HL-60 (cell line): Measurements from ENCODE around the gene KRTAP1-1.
"Not testable (repeated sequence)": the region's sequence is repeated elsewhere in the genome, so short reads cannot be mapped to it uniquely, and the experiment has no call there.

ENCODE experiments used
- DNase-seq, 2 experiments: peaks; one replicate each; pipeline ENCODE4 v3.0.0-alpha.2; 2010 to 2020; ENCODE audit warnings: low read depth in 1 of 2, low spot score in 1 of 2
- H3K27ac ChIP-seq: fragments of 250-450 bp; sonication (Bioruptor Pico); replicated peaks from 2 replicates; pipeline ENCODE4 v1.5.1; 2020; ENCODE audit warnings: mild to moderate bottlenecking, moderate library complexity
- H3K27me3 ChIP-seq: fragments of 250-450 bp; sonication (Bioruptor Pico); 2 replicates; pipeline ENCODE4 v1.5.1; 2021; ENCODE audit warnings: mild to moderate bottlenecking, moderate library complexity; ENCODE audit not compliant: insufficient read depth, poor library complexity, severe bottlenecking
- H3K4me3 ChIP-seq: replicated peaks from 2 replicates; pipeline ENCODE4 v1.5.1; 2011; ENCODE audit warnings: mild to moderate bottlenecking, control low read depth, low read length; ENCODE audit not compliant: insufficient read depth
- CTCF ChIP-seq: IDR thresholded peaks from one replicate; pipeline ENCODE4 v1.5.1; 2011; ENCODE audit warnings: low read length, control low read depth, inconsistent platforms; ENCODE audit not compliant: insufficient read depth
- GABPA ChIP-seq: IDR thresholded peaks from 2 replicates; pipeline ENCODE4 v1.6.1; 2012; ENCODE audit warnings: low read depth
- POLR2AphosphoS5 ChIP-seq: IDR thresholded peaks from 2 replicates; pipeline ENCODE4 v1.6.1; 2012; ENCODE audit warnings: low read depth
- REST ChIP-seq: IDR thresholded peaks from 2 replicates; pipeline ENCODE4 v1.6.1; 2012; ENCODE audit warnings: low read depth; ENCODE audit not compliant: insufficient replicate concordance
- SPI1 ChIP-seq: IDR thresholded peaks from 2 replicates; pipeline ENCODE4 v1.6.1; 2012; ENCODE audit warnings: low read depth, mild to moderate bottlenecking, borderline replicate concordance

Gene KRTAP1-1

GRCh38 chr17:41061964-41062363, 20.7 kb upstream of the KRTAP1-1 start:
- no peak for DNase-seq

GRCh38 chr17:41060052-41060604, 18.9 kb upstream of the KRTAP1-1 start, which contains the start of gene KRTAP2-3:
Gene KRTAP2-3 (minus strand): TSS chr17:41060114. CDS start chr17:41060050, 64 bp downstream.
- TF ChIP-seq CTCF (no peak), POLR2AphosphoS5 (no peak), SPI1 (no peak), GABPA (no peak), REST (no peak)
- DNase-seq, result no peak
- Histone ChIP-seq H3K27me3 (peaks cover 4% of the 10 kb centered on the region), H3K4me3 (no peak within 1 kb of the TSS), H3K27ac (no peak within 1 kb of the TSS)

More at GRCh38 chr17:41061964-41062363, 20.7 kb upstream of the KRTAP1-1 start:
- Histone ChIP-seq H3K27ac (no peak overlapping the region), H3K27me3 (peaks cover 4% of the 10 kb centered on the region), H3K4me3 (no peak overlapping the region)
- TF ChIP-seq SPI1, result no peak
- TF ChIP-seq POLR2AphosphoS5, result no peak
- no peak for TF ChIP-seq REST
- no peak for TF ChIP-seq CTCF
- no peak for TF ChIP-seq GABPA

GRCh38 chr17:41059276-41060051, 18.2 kb upstream of the KRTAP1-1 start:
- DNase-seq, H3K27ac ChIP-seq, H3K4me3 ChIP-seq, H3K27me3 ChIP-seq: not testable (repeated sequence)

- Histone ChIP-seq H3K4me3 (no peak overlapping the region), H3K27ac (no peak overlapping the region), H3K27me3 (peaks cover 4% of the 10 kb centered on the region)
- TF ChIP-seq REST, result no peak
- no peak for TF ChIP-seq GABPA
- TF ChIP-seq POLR2AphosphoS5, result no peak
- TF ChIP-seq CTCF, result no peak
- no peak for TF ChIP-seq SPI1
- no peak for DNase-seq
Measured at GRCh38 chr17:41058741-41059140, 17.5 kb upstream of the KRTAP1-1 start.
